HG03558 (cell line): ENCODE results near the gene AQP7.
"Not testable (repeated sequence)": the region's sequence is repeated elsewhere in the genome, so short reads cannot be mapped to it uniquely, and the experiment has no call there.

Experiments
- ATAC-seq: cut with Tn5 transposase; IDR thresholded peaks from one replicate; pipeline ENCODE4 v1.9.1; 2021; ENCODE audit warnings: moderate number of reproducible peaks; ENCODE audit not compliant: unreplicated experiment; ENCODE audit errors: extremely low read depth

Gene AQP7

DNA sequence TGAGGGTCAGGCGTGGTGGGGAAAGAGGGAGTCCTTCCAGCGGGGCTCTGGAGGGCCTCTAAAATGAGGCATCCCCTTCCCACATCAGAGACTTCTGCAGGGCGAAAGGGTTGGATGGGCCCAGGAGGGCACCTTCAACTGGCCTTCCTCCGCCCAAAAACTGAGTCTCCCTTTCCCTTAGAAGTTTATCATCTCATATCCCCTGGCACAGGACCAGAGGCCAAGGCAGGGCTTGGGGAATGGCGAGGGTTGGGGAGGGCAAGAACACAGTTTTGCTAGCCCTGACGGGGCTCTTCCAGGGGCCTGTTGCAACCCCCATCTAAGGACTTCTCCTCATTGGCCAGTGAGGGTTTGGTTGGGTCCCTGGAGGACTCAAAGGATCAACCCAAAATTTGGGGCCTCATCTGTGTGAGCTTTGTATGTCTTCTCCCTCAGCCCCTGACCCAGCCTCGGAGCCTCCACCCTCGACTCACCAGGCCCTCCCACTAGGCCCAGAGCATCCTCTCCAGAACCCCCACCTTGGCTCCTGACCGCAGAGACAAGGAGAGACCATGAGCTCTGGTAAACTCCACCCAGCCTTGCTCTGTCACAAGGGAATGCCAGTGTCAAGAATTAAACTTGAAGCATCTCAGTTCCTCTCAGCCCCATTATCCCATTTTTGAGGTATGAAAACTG, 24.1 kb downstream of the AQP7 start:
- ATAC-seq = no peak

DNA sequence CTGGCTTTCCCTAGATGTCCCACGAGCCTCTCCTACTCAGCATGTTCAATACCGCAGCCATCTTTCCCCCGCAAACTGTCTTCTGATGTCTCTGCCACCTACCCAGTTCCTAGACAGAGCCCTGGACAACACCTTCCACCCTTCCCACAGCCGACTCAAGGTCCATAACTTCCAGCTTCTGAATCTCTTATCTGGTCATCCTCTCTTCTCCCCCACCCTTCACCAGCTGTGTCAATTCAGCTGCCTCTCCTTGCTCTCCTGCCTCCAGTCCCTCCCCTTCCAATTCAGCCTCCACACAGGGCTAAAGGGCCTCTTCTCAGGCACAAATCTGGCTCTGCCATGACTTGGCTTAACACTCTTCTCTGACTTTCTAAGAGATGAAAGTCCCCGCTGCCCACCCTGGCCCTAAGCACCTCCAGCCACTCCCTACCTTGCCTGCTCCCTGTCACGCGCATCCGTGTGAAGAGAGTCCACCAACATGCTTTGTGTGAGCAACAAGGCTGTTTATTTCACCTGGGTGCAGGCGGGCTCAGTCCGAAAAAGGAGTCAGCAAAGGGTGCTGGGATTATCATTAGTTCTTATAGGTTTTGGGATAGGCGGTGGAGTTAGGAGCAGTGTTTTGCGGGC, 25.2 kb downstream of the AQP7 start:
- no peak for ATAC-seq

DNA sequence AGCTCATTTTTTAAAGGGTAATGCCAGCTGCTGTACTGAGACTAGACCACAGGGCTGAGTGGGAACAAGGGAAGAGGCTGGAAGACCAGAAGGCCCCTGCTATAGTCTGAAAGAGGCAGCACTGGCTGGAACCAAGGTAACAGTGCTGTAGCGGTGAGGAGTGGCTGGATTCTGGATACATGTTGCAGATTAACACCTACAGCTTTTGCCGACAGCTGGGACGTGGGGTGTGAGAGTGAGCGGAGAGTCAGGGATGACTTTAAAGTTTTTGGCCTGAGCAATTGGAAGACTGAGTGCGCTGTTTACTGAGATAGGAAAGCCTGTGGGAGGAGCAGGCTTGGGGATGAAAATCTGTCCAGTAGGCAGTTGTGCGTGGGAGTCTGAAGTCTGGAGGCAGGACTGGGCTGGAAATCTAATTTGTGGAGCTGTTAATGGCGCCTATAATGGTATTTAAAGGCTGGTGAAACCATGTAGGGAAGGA, 26.5 kb downstream of the AQP7 start:
- ATAC-seq = no peak

DNA sequence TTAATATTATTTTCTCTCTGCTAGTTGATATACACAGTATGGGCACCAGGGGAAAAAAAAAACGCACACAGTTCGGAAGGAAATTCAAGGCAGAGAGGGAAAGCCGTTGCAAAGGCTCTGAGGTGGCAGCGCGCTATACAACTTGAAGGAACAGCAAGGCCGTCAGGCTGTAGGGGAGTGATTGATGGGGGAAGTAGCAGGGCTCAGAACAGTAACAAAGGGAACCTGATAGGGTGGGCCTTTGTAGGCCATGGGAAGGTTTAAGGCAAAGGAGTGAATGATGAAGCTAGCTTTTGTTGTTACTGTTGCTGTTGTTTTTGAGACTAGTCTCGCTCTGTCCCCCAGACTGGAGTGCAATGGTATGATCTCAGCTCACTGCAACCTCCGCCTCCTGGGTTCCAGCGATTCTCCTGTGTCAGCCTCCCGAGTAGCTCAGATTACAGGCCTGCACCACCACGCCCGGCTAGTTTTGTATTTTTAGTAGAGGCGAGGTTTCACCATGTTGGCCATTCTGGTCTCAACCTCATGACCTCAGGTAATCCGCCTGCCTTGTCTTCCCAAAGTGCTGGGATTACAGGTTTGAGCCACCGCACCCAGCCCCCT, 27.0 kb downstream of the AQP7 start:
- no peak for ATAC-seq

DNA sequence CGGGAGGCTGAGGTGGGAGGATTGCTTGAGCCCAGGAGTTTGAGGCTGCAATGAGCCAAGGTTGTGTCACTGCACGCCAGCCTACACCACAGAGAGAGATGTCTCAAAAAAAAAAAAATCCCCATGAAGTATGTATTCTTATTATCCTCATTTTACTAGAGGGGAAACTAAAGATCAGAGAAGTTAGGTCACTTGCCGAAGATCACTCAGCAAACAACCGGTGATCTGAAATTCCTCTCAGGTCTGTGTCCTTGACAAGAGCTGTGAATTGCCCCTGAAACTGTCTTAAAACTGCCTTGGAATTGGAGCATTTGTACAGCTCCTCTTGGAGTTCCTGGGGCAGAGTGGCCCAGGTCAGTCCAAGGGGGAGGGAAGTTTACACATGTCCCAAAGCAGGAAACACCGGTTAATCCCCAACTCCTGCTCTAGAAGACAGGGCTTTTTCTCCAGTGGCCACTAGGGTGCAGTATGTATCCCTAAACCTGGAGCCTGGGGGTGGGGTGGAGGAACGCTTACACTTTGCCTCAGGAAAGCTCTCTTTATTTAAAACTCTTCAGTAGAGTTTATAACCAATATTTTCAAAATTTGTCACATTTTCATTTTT, 27.6 kb downstream of the AQP7 start:
- ATAC-seq = no peak

DNA sequence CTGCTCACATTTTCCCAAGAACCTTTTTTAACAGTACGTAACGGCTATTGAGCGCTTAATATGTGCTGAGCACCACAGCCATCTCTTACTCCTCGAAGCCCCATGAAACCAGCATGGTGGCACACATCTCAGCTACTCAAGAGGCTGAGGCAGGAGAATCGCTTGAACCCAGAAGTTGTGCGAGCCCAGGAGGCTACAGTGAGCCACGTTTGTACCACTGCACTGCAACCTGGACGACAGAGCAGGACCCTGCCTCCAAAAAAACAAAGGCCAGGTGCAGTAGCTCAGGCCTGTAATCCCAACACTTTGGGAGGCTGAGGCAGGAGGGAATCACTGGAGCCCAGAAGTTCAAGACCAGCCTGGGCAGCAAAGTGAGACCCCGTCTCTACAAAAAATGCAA, 28.2 kb downstream of the AQP7 start:
- no peak for ATAC-seq

DNA sequence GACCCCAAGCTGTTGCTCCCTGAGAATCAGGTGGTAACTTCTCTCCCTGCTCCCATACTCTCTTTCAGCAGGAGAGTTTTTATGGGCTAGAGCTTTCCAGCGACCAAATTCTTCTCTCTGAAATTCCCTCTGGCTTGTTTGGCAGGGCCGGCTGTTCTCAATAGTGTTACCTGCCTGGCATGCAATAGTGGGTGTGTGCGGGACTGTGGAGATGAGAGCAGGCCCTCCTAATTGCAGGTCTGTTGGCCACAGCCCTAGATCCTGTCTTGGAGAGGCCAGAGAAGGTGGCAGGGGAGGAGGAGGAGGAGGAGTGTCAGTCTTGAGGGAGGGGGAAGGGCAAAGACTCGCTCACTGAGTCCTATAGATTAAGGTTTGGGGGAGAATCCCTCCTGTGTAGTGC, 29.5 kb downstream of the AQP7 start:
- ATAC-seq = no peak

DNA sequence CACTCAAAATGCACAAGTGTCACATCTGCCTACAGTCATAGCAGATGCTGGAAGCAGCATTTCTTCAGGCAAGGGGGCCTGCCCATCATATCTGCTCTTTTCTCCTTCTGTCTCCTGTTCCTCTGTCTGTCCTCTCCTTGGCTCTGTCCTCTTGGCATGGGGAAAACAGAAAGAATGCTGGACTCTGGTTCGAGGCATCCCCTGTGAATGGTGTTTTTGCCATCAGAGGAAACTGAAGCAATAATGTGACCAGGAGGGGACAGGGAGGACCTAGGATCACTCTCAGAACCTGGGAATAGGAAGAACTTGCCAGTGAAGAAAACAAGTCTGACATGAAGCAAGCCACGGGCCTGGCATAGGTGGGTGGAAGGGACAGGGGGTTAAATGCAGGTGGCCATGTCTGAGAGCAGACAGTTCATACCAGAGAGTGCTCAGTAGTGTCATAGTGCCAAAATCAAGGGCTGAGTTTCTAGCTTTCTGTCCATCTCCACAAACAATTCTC, 35.3 kb downstream of the AQP7 start:
- ATAC-seq = no peak

DNA sequence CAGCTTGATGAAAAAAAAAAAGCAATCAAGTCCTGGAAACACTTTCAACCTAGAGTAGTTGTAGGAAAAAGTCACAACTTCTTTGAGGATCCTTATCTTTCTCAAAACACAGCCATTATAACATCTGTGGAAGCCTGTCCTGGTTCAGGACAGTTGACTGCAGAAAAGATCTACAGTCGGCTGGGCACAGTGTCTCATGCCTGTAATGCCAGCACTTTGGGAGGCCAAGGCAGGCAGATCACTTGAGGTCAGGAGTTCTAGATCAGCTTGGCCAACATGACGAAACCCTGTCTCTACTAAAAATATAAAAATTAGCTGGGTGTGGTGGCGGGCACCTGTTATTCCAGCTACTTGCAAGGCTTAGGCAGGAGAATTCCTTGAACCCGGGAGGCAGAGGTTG, 37.6 kb downstream of the AQP7 start:
- not testable (repeated sequence) for ATAC-seq

DNA sequence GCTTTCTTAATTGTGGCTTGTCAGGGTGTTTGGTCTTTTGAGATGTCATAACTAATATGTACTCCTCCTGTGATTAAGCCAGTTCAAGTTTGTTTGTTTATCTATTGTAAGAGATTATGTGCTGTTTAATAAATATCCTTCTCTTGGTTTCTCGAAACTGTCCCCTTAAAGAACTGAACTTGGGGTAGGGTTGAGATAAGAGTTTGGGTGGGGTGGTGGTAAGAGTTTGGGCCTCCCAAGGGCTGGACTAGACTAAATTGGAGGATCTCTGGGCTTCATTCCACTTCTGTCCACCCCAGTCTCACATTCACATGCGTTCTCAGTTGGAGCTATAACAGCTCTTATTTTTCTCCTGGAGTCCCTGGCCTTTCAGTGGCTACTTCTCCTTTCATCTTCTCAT, 38.2 kb downstream of the AQP7 start:
- ATAC-seq = no peak

DNA sequence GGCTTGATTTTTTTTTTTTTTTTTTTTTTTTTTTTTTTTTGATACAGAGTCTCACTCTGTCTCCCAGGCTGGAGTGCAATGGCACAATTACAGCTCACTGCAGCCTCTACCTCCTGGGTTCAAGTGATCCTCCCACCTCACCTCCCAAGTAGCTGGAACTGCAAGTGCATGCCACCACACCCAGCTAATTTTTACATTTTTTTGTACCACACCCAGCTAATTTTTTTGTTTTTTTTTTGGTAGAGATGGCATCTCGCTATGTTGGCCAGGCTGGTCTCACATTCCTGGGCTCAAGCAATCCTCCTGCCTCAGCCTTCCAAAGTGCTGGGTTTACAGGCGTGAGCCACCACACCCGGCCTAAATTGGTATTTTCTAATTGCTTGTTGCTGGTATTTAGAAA, 43.7 kb downstream of the AQP7 start:
- ATAC-seq = not testable (repeated sequence)

DNA sequence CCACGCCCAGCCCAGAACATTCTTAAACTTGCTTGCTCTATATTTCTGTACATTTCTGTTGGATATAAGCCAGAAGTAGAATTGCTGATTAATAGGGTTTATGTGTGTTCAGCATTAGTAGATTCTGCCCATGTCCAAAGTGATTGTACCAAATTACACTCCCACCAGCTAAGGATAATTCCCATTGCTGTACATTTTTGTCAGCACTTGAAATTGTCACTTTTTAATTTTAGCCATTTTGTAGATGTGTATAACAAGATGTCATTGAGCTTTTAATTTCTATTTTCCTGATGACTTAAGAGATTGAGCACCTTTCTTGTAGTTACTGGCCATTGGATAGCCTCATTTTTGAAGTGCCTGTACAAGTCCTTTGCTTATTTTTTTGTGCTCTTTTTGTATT, 46.4 kb downstream of the AQP7 start:
- ATAC-seq = no peak

DNA sequence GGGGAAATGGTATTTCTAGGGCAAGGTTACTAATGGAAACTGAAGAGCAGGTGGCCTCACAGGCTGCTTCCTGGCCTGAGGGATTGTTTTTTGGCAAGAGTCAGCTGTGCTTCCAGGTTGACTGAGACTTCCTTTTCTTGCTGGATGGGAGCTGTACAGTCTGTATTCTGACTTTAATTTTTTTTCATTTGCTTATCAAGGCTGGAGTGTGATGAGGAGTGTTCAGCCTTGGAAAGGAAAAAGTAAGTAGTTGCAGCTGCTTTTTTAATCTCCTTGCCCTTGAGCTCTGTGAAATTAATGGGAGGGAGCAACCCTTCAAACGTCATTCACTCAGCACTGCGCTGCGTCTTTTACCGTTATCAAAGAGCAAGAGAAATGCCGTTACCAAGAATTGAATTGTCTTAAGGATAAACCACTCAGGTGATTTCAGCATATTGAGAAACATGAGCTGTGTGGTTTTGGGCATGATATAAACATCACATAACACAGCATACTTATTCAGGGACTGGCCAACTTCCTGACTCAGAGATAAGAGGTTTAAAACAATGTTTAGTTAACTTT, 47.6 kb downstream of the AQP7 start:
- no peak for ATAC-seq

DNA sequence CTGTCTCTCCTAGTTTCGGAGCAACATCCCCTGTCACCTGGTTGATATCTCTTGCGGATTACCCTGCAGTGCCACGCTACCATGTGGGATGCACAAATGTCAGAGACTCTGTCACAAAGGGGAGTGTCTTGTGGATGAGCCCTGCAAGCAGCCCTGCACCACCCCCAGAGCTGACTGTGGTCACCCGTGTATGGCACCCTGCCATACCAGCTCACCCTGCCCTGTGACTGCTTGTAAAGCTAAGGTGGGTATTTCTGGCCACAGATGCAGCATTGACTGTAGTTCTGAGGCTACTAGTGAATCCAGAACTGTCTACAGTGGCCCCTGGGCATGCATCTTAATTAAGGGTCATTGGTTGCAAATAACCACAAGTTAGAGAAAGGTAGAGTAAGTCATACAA, 50.8 kb downstream of the AQP7 start:
- no peak for ATAC-seq

DNA sequence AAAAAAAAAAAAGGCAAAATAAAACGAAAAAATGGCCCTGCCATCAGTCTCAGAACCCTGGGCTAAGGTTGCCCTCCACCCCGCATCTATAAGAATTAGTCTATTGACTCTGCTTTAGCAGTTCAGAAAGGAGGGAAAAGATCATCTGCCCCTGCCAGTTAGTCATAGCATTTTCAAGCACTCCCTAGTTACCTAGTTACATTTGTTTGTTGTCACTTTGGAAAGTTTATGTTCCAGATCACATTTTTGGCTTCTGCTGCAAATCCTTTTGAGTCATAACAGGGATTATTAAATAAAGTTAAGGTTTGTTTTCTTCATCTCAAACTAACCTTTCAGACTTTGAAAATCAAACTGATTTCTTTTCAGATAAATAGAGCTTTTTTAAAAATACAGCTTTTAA, 52.1 kb downstream of the AQP7 start:
- no peak for ATAC-seq

DNA sequence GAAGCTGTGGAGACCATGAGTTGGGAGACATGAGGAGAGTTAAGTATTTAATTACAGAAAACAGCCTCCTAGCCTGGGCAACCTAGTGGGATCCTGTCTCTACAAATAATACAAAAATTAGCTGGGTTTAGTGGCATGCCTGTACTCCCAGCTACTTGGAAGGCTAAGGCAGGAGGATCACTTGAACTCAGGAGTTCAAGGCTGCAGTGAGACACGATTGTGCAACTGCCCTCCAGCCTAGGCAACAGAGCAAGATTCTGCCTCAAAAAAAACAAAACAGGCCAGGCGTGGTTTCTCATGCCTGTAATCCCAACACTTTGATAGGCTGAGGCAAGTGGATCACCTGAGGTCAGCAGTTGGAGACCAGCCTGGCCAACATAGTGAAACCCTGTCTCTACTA, 52.6 kb downstream of the AQP7 start:
- no peak for ATAC-seq

DNA sequence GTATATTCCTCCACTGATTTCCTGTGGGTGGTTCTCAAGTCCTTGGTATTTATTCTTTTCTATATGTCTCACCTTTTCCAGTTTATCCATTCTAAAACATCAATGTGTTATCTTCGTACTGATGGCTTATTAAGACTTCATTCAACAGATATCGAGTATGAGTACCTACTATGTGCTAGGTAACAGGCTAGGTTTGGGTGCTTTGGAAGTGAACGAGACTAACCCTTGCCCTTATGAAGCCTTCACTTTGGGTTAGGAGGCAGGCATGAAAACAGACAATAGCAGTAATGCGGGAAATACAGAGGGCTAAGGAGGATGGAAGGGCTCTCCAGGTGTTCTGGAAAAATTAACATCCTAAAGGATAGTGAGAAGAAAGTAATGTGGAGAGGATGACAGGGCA, 53.4 kb downstream of the AQP7 start:
- no peak for ATAC-seq

DNA sequence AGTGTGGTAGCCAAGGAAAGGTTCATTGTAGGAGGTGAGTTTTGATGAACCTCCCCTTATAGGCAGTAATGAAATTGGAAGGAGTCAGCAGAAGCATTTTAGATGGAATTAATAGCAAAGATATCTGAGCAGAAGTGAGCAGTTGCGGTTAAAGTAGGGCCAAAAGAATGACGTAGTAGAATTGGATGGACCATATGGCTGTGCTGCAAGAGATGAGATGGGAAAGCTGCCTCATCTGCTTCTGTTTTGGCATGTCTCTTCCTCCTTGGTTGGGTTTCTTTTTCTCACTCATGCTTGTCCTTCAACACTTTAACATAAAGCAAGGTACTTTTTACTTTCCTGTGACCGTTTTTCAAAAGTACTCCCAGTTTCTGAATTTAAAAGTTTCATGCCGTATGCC, 55.8 kb downstream of the AQP7 start:
- no peak for ATAC-seq

DNA sequence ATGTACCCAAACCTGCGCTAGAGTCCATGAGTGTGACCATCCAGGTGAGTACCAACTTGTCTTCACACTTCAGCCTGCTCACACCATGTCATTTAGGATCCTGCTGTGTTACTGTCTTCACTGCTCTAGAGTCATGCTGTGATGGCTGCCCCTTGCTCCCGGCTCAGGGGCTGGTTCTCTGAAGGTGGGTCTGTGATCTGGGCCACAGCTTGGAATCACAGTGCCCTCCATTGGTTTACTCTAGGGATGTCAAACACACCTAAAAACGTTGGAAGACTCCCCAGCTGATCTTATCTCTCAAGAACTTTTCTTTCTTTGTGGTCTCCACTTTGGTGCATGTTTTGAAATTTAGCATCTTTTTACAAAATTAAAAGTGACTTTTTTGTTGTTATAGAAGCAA, 58.2 kb downstream of the AQP7 start:
- no peak for ATAC-seq

DNA sequence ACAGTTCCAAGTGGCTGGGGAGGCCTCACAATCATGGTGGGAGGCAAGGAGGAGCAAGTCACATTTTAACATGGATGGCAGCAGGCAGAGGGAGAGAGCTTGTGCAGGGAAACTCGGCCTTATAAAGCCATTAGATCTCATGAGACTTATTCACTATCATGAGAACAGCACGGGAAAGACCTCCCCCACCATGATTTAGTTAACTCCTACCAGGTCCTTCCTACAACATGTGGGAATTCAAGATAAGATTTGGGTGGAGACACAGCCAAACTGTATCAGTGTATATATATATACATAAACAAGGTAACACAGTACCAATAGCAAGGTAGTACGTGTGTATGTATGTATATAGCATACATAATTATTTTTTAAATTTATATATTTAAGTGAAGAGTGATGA, 61.2 kb downstream of the AQP7 start:
- ATAC-seq = no peak

DNA sequence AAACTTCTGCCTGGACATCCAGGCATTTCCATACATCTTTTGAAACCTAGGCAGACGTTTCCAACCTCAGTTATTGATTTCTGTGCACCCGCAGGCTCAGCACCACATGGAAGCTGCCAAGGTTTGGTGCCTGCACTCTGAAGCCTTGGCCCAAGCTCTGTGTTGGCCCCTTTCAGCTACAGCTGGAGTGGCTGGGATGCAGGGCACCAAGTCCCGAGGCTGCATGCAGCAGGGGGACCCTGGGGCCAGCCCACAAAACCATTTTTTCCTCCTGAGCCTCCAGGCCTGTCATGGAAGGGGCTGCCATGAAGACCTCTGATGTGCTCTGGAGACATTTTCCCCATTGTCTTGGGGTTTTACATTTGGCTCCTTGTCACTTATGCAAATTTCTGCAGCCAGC, 62.2 kb downstream of the AQP7 start:
- no peak for ATAC-seq
